ENCODE data around the gene TP53INP2. TPM values are rescaled to one million over a fixed set of nuclear protein-coding genes. Genes with fewer than 3 reads are reported as not detected.

The TP53INP2 gene
- total and polyA plus RNA-seq, 2 of the 13 experiments (the other 11 are each of a cell fraction or from before 2014, with no cell fraction given), result 5.2 to 18.8 TPM

DNA sequence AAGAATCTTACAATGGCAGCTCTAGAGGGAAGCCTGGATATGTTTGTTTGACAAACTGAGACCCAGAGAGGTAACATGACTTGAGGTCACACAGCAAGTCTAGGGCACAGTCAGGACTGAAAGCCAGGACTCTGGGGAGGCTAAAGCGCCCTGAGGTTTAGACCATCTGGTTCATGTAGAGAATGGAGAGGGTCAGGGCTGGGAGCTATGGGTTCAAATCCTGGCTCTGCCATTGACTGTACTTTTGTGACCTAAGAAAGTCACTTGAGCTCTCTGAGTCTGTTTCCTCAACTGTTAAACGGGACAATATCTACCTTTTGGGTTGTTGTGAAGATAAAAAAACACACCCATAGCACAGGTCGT, 1.1 kb upstream of the TP53INP2 start:
- H3K9me3 ChIP-seq (ENCODE audit: low read length), result no peaks in the 10 kb centered on the region
- H3K79me2 ChIP-seq (ENCODE audit: insufficient read depth, low read length), result peaks cover 15% of the 10 kb centered on the region
- ChIA-PET POLR2A (interaction anchor here (0.9 to 7.9 kb wide), 18 partner anchors 8 to 225 kb away, joined by 3 to 168 read pairs (median 5); partner anchors contain the start of genes DYNLRB1 and PIGU), CTCF (ENCODE audit: low intra/inter-chr PET ratio, low total read pairs) (no interaction called here)
- peak overlapping the region; percentile 96 for H3K9ac ChIP-seq (ENCODE audit: insufficient read depth, low read depth, low read length)
- 11% methylated on average over 3 of the region's 3 CpGs for WGBS (ENCODE audit: low lambda C conversion rate)
- peaks cover 1 to 2% of the 10 kb centered on the region in 2 experiments; a peak in 1 of 5 replicates for H3K27me3 ChIP-seq (ENCODE audit: control insufficient read depth in 1 of 2, insufficient read depth in 2 of 2, low read length in 2 of 2)
- H3K4me3 ChIP-seq (replicated peaks in 1 of 3; ENCODE audit: insufficient read depth in 1 of 3, low read depth in 2 of 3, low read length in 3 of 3), result peak overlapping the region; percentile 82 to 98 (median 84)
- DNase-seq (ENCODE audit: low spot score) (no peak), ATAC-seq (no peak), FAIRE-seq (no peak)
- in situ Hi-C loops (cut with HindIII; ENCODE audit: extremely low pct_ligation_motif_present, low pct_unique_long_range_greater_than_20kb) (loop anchor here (10.0 kb wide), 1 partner anchor 398 kb away; the partner anchor contains the start of gene AHCY), intact Hi-C loops (cut with micrococcal nuclease; ENCODE audit: unreplicated experiment) (loop anchor here (5.0 to 10.0 kb wide), 2 partner anchors 62 to 81 kb away; no protein-coding TSS in a partner anchor)
- peak overlapping the region; percentile 92 for H3K27ac ChIP-seq (ENCODE audit: extremely low read length, insufficient read depth, low read length)
- H2AFZ ChIP-seq (ENCODE audit: low read length), result no peak overlapping the region
- no TSS peak for BruUV-seq (replicated peaks)
- H3K36me3 ChIP-seq (replicated peaks in 1 of 2; ENCODE audit: control insufficient read depth in 1 of 2, insufficient read depth in 2 of 2, low read length in 2 of 2), result no peaks in the 10 kb centered on the region
- H3K4me1 ChIP-seq (ENCODE audit: insufficient read depth, low read length), result peaks cover 59% of the 10 kb centered on the region
- no peaks in the 10 kb centered on the region for H4K20me1 ChIP-seq (ENCODE audit: insufficient read depth, low read length)
- peak overlapping the region; percentile 97 for H3K4me2 ChIP-seq (ENCODE audit: low read depth, low read length)
- TF ChIP-seq RXRA (CRISPR knock-in tag; IDR thresholded peaks at IDR 0.05) (no peak), IRF2 (CRISPR knock-in tag; IDR thresholded peaks at IDR 0.05) (no peak), SUZ12 (IDR thresholded peaks at IDR 0.05; ENCODE audit: low read depth, low read length) (no peak), FOXJ3 (CRISPR knock-in tag; IDR thresholded peaks at IDR 0.05; ENCODE audit: borderline replicate concordance) (no peak), MED1 (CRISPR knock-in tag; IDR thresholded peaks at IDR 0.05) (no peak), SP2 (CRISPR knock-in tag; IDR thresholded peaks at IDR 0.05) (no peak), RARG (CRISPR knock-in tag; IDR thresholded peaks at IDR 0.05; ENCODE audit: low read depth) (no peak), NKX3-1 (CRISPR knock-in tag; IDR thresholded peaks at IDR 0.05) (no peak), TBX3 (IDR thresholded peaks at IDR 0.05; ENCODE audit: borderline replicate concordance) (no peak), MIXL1 (CRISPR knock-in tag; IDR thresholded peaks at IDR 0.05) (no peak), MTF2 (CRISPR knock-in tag; IDR thresholded peaks at IDR 0.05; ENCODE audit: borderline replicate concordance) (0 out of 2 replicates have a peak, but pooled peaks have one; percentile 12), EP300 (IDR thresholded peaks at IDR 0.05; ENCODE audit: low read depth in 2 of 2, low read length in 2 of 2) (no peak), EP300 (CRISPR knock-in tag; IDR thresholded peaks at IDR 0.05; ENCODE audit: borderline replicate concordance) (no peak; the same call in 1 of the 2 replicates), ZNF546 (CRISPR knock-in tag; conservative IDR thresholded peaks at IDR 0.05) (no peak)
- TF ChIP-seq, protein P1, sequence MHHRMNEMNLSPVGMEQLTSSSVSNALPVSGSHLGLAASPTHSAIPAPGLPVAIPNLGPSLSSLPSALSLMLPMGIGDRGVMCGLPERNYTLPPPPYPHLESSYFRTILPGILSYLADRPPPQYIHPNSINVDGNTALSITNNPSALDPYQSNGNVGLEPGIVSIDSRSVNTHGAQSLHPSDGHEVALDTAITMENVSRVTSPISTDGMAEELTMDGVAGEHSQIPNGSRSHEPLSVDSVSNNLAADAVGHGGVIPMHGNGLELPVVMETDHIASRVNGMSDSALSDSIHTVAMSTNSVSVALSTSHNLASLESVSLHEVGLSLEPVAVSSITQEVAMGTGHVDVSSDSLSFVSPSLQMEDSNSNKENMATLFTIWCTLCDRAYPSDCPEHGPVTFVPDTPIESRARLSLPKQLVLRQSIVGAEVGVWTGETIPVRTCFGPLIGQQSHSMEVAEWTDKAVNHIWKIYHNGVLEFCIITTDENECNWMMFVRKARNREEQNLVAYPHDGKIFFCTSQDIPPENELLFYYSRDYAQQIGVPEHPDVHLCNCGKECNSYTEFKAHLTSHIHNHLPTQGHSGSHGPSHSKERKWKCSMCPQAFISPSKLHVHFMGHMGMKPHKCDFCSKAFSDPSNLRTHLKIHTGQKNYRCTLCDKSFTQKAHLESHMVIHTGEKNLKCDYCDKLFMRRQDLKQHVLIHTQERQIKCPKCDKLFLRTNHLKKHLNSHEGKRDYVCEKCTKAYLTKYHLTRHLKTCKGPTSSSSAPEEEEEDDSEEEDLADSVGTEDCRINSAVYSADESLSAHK (CRISPR knock-in tag; IDR thresholded peaks at IDR 0.05; ENCODE audit: borderline replicate concordance), result no peak
- TF ChIP-seq, protein P2, sequence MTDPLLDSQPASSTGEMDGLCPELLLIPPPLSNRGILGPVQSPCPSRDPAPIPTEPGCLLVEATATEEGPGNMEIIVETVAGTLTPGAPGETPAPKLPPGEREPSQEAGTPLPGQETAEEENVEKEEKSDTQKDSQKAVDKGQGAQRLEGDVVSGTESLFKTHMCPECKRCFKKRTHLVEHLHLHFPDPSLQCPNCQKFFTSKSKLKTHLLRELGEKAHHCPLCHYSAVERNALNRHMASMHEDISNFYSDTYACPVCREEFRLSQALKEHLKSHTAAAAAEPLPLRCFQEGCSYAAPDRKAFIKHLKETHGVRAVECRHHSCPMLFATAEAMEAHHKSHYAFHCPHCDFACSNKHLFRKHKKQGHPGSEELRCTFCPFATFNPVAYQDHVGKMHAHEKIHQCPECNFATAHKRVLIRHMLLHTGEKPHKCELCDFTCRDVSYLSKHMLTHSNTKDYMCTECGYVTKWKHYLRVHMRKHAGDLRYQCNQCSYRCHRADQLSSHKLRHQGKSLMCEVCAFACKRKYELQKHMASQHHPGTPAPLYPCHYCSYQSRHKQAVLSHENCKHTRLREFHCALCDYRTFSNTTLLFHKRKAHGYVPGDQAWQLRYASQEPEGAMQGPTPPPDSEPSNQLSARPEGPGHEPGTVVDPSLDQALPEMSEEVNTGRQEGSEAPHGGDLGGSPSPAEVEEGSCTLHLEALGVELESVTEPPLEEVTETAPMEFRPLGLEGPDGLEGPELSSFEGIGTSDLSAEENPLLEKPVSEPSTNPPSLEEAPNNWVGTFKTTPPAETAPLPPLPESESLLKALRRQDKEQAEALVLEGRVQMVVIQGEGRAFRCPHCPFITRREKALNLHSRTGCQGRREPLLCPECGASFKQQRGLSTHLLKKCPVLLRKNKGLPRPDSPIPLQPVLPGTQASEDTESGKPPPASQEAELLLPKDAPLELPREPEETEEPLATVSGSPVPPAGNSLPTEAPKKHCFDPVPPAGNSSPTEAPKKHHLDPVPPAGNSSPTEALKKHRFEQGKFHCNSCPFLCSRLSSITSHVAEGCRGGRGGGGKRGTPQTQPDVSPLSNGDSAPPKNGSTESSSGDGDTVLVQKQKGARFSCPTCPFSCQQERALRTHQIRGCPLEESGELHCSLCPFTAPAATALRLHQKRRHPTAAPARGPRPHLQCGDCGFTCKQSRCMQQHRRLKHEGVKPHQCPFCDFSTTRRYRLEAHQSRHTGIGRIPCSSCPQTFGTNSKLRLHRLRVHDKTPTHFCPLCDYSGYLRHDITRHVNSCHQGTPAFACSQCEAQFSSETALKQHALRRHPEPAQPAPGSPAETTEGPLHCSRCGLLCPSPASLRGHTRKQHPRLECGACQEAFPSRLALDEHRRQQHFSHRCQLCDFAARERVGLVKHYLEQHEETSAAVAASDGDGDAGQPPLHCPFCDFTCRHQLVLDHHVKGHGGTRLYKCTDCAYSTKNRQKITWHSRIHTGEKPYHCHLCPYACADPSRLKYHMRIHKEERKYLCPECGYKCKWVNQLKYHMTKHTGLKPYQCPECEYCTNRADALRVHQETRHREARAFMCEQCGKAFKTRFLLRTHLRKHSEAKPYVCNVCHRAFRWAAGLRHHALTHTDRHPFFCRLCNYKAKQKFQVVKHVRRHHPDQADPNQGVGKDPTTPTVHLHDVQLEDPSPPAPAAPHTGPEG (CRISPR knock-in tag; IDR thresholded peaks at IDR 0.05), result 0 out of 2 replicates have a peak, but pooled peaks have one; percentile 21
